ENCODE measurements around the gene SUFU.

Gene SUFU

DNA sequence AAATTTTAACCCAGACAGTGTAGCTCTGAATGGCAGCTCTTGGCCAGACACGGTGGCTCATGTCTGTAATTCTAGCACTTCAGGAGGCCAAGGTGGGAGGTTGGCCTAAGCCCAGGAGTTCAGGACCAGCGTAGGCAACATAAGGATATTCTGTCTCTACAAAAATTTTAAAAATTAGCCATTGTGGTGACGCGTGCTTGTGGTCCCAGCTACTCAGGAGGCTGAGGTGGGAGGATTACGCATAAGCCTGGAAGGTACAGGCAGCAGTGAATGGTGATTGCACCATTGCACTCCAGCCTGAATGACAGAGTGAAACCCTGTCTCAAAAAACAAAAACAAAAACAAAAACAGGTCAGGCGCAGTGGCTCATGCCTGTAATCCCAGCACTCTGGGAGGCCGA lies 50.0 kb downstream of the SUFU start:
- no peak for DNase-seq

DNA sequence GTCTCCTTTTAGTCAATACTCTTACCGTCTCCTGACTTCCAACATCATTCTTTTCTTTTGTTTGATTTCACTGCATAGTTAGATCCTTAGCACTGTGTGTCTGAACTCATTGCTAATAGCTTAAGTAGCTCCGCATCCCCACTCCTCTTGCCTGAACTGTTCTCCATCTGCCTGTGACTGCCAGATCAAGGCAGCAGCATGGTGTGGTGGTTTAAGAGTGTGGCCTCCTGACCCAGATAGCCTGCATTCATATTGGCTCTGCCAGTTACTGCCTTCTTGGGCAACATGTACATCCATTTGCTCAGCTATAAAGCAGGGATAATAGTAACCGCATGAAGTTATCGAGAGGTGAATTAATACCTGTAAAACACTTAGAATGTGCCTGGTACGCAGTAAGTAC lies 50.8 kb downstream of the SUFU start:
- DNase-seq, result no peak

DNA sequence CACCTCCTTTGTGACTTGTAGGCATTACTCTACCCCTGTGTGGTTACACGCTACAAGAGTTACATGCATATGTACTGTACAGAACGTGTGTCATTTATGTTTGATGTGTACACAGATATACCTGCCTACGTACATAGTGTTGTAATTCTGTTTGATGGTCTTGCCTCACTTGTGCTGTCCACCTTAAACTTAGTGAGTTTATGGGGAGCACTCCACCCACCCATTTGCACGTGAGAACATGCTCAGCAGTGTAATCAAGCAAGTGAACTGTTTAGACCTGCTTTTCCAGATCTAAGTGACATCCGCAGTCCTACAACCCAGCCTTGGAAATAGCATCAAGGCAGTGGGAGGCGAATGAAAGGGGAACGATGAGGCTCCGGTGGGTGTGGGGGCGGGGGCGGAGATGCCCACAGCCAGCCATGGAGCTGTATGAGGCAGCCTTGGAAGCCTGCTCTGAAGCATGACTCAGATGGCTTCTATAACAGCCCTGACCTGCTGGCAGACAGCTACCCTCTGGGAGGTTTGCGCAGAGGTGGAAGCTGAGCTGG lies 52.1 kb downstream of the SUFU start:
- DNase-seq, result no peak

GRCh38 chr10:102557569-102557968 lies 53.8 kb downstream of the SUFU start:
- no peak for DNase-seq

DNA sequence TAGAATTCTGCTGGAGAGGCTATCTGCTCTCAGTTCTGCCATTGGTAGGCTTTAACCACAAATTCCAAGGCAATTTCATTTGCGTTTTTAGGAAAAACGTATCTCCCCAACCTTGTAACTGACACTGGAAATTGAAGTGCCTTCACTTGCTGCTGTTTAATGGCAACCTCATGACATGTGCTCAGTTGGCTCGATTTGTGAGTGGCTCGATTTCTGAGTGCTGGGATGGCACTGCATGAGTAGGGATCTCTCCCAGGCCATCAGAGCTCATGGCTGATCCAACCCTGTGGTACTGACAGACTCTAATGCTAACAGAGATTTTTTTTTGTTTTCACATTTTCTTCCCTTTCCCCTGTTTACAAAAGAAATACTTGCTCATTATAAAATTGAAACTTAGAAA lies 56.0 kb downstream of the SUFU start:
- DNase-seq, result no peak

DNA sequence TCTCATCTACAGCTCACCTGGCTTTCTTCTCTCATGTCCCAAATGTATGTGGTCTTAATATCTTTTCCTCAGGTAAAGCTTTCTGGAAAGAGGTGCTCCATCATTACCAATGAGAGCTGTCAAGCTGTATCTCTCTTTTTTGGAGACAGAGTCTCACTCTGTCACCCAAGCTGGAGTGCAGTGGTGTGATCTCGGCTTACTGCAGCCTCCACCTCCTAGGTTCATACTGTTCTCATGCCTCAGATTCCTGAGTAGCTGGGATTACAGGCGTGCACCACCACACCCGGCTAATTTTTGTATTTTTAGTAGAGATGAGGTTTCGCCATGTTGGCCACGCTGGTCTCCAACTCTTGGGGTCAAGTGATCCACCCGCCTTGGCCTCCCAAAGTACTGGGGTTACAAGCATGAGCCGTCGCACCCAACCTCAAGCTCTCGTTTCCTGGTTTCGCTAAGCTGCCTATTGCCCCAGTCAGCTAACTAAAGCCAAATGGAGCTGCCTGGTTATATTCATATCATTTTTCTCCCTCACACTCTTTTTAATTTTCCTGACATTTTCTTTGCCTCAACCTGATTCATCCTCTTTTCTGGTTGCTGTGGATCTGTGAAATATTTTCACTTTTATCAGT lies 60.5 kb downstream of the SUFU start:
- no peak for DNase-seq

GRCh38 chr10:102565793-102566192 lies 62.0 kb downstream of the SUFU start:
- DNase-seq, result no peak

DNA sequence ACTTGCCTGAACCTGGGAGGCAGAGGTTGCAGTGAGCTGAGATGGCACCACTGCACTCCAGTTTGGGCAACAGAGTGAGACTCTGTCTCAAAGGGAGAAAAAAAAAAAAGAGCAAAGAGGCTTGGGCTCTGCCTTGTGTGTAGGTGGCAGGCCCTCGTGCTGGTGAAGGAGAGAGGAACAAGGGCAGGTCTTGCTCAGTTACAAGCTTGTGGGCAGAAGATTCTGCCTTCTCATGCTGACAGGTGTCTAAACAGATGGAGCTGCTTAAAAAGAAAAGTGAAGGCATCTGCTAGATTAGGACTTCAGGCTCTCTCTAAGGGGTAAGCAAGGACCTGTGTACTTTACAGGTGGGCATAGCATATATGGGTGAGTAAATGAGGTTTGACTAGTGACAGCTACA lies 75.0 kb downstream of the SUFU start:
- peak; percentile 20 for DNase-seq

DNA sequence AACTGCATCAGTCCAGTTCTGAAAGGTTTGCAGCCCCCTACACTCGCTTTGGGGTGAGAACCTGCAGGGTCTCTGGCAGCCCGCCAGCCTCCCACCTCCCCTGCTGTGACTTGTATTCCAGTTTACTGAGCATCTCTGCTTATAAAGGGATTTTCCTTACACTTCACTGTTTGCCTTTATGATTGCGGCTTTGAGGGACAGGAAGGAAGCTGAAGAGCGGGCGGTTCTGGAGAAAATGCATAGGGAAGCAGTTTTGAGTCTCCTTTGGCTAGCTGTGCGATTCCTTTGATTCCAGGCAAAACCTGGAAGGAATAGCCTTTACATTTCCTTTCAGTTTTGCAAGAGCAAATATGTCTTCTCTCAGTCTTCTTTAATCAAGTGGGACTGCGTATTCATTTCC lies 75.6 kb downstream of the SUFU start:
- no peak for DNase-seq

GRCh38 chr10:102580230-102580629 lies 76.5 kb downstream of the SUFU start:
- no peak for DNase-seq

- DNase-seq, result no peak
Observed at GRCh38 chr10:102581401-102581800, 77.6 kb downstream of the SUFU start.

DNA sequence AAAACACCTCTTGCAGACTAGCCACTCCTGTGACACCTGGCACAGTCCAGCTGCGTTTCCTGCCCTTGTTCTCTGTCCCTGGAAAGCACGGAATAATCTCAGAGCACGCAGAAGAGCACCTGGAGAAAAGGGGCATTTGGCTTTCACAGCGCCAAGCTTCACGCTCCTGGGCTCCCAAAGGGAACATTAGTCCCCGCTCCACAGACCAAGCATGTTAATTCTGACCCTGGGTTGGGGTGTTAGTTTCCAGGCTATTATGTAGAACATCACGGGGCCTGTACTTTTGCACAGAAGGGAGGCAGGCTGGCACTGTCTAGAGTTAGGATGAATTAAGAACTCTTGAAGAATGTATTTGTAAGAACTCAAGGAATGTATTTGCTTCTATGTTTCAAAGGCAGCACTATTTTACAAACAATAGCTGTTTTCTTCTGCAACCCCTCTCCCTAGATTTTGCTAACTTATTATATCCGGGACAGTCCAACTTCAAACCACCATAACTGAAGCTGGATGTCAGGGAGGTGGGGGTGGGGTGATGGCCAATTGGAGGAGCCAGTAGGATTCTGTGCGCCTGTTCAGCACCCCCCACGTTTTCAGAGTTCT lies 78.3 kb downstream of the SUFU start:
- DNase-seq, result peak; percentile 25

GRCh38 chr10:102583435-102584417 lies 80.0 kb downstream of the SUFU start:
- peak; percentile 61 for DNase-seq

DNA sequence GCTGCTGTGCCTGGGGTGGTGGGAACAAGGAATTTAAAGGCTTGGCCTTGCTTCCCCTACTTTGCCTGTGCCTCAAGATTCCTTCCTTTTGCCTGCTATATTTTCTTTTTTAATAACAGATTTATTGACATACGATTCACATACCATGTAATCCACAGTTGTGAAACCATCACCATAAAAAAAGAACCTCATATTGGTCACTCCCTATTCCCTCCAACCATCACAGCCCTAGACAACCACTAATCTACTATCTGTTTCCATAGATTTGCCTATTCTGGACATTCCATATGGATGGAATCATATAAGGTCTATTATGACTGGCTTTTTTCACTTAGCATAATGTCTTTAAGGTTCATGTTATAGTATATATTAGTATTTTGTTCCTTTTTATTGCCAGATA lies 81.3 kb downstream of the SUFU start:
- DNase-seq, result no peak

DNA sequence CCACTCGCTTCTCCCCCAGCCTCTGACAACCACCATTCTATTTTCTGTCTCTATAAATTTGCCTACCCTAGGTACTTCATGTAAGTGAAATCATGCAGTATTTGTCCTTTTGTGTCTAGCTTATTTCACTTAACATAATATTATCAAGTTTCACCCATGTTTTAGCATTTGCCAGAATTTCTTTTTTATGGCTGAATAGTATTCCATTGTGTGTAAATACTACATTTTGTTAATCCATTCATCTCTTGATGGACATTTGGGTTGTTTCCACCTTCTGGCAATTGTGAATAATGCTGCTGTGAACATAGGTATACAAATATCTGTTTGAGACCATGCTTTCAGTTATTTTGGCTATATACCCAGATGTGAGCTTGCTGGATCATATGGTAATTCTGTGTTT lies 83.1 kb downstream of the SUFU start:
- DNase-seq, result no peak

DNA sequence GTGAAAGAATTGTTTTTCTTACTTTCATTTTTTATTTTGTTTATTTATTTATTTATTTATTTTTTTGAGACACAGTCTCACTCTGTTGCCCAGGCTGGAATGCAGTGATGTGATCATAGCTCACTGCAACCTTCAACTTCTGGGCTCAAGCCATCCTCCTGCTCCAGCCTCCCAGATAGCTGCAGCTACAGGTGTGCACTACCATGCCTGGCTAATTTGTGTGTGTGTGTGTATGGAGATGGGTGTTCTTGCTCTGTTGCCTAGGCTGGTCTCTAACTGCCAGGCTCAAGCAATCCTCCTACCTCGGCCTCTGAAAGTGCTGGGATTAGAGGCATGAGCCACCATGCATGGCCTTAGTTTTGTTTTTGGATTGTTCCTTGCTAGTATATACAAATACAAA lies 85.1 kb downstream of the SUFU start:
- DNase-seq, result no peak

DNA sequence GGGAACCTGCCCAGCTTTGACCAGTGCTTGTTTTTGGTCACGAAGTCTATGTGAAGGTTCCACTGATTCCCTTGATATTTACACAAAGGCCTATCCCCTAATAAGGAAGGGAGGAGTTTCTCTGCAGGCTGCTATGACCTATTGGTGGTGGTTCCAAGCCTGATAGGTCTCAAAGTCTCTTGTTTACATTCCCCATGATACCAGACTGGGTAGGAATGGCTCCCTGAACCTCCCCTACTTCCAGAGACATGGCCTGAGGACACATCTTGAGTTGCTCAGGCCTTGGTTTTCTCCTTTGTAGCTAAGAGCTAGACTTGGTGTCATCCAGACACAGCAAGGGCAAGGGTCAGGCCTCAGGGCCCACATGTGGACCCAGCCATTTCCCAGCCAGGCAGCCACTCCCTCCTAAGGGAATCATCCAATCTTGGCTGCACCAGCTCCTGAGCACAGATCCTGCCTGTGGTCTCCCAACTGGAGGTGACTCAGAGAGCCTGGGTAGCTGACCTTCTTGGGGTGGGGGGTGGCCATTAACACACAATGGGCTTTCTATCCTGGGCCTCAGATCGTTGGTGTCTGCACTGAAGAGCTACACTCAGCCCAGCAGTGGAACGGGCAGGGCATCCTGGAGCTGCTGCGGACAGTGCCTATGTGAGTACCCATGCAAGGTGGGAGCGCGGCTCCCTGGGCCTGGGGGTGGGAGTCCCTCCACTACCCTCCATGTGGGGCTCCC lies 89.5 kb downstream of the SUFU start:
- DNase-seq, result no peak

GRCh38 chr10:102593804-102594079 lies 90.0 kb downstream of the SUFU start:
- DNase-seq, result no peak

DNA sequence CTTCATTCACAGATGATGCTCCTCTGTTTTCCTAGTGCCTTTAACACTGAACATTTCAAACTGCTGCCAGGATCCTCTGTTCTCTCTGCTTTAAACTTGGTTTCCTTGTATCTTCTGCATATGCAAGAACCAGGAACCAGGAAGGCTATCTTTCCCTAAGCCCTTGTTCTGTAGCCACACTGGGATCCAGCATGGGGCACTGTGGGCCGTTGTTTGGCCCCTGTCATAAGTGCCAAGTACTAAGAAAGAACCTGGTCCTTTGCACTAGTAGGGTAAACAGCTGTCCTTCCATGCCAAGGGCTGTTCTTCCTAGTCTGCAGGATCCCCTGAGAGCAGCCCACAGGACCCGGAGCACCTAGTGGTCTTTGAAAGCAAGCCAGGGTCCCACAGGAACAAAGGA lies 91.5 kb downstream of the SUFU start:
- DNase-seq, result no peak

GRCh38 chr10:102595897-102596296 lies 92.1 kb downstream of the SUFU start:
- no peak for DNase-seq

- no peak for DNase-seq
Observed at GRCh38 chr10:102596506-102596971, 92.8 kb downstream of the SUFU start.

GRCh38 chr10:102597131-102597991 lies 93.6 kb downstream of the SUFU start:
- DNase-seq, result no peak

Measured in NCI-H2171 (cell line).